Non-pigmented ciliary epithelial cell (primary cell): Measurements from ENCODE around the gene ASF1B.
A peak's percentile ranks its signal among the peaks of the same experiment; 100 is the strongest.

Source experiments
- DNase-seq: peaks from one replicate; pipeline ENCODE4 v3.0.0-alpha.2; 2010; ENCODE audit warnings: low read depth

Gene ASF1B

GRCh38 chr19:14085309-14085995, 50.9 kb downstream of the ASF1B start, which contains the start of gene C19orf67:
C19orf67 (minus strand) TSS chr19:14085783; CDS start chr19:14085627, 156 bp downstream.
- no peak for DNase-seq

DNA sequence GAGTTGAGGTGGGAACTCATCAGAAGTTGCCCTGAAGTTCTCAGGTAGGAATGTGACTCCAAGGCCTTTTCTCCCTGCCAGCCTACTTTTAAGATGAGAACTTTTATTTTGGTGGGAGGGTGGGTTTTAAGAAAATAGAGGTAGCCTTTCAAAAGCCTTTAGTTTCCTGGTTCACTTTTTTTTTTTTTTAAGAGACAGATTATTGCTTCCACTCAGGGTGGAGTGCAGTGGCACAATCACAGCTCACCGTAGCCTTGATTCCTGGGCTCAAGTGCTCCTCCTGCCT, 53.8 kb downstream of the ASF1B start:
- DNase-seq: no peak

DNA sequence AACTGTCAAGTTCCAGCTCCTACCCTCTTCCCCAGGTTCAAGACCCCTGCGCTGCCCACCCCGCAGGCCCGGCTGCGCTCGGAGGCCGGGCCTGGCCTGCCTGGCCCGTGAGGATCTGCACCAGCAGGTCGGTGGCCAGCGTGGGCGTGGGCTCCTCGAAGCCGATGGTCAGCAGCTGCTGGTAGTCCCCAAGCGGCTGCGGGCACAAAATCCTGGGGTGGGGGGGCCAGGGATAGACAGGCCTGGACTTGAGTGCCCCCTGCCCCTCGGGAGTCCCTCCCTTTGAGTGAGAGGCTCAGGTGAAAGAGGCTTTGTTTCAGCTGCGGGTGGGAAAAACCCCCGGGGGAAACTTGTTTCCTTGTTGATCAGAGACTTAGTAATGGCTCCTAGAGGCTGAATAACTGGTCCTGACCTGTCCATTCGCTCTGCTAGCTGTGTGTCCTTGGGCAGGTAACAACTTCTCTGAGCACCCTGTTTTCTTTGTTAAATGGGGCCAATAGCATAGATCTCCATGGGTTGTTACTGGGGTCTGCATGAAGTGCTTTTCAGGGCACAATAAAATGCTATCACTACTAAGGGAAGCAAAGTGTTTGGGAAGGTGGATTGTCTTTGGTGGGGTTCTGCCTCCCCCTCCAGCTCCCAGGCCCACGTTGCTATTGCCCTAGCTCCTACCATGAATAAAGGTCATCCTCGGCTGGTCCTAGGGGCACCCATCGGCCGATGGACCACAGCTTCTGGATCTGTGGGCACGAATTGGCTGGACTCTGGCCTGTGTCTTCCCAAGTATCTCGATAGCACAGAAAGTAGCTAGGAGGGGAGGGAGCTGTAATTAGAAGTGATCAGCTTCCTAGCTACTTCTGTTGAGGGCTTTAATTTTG, 54.4 kb downstream of the ASF1B start:
- DNase-seq: no peak

DNA sequence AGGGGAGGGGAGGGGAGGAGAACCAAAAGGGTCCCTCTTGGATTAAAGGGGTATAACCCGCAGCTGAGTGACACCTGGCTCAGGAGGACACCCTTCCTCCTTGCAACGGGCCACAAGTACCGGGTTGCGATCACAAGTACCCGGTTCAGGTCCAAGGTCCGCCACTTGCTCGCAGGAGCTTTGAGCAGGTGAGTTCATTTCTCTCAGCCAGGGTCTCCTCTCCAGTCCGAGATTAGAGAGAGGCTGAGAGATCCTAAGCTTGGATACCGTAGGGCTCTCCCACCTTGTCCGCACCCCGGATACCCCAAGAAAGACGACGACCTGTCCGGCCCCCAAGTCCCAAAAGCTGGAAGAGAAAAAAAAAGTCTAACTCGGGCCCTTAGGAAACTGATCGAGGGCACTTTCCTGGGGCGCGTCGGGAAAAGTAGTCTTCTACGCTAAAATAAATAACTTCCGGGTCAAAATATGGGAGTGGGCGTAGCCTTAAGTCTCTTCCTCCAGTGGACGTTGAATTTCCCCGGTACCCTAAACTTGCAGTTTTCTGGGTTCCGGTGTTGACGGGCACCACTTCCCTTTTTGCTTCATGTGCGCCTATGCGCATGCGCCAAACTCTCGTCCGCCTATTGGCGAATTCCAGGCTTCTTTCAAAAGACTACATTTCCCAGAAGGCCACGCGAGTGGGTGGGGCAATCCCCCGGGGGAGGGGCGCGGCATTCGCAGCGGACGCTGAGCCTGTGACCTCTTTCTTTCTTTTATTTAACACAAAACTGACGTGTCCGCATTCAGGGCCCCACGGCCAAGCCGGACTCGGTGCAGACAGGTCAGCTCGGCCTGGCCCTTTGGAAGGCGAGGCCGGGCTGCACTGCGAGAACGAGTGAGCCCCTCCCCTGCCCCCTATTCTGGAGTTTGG, 55.2 kb downstream of the ASF1B start:
- DNase-seq: peak; percentile 98

GRCh38 chr19:14078411-14078810, 58.0 kb downstream of the ASF1B start:
- DNase-seq: no peak

DNA sequence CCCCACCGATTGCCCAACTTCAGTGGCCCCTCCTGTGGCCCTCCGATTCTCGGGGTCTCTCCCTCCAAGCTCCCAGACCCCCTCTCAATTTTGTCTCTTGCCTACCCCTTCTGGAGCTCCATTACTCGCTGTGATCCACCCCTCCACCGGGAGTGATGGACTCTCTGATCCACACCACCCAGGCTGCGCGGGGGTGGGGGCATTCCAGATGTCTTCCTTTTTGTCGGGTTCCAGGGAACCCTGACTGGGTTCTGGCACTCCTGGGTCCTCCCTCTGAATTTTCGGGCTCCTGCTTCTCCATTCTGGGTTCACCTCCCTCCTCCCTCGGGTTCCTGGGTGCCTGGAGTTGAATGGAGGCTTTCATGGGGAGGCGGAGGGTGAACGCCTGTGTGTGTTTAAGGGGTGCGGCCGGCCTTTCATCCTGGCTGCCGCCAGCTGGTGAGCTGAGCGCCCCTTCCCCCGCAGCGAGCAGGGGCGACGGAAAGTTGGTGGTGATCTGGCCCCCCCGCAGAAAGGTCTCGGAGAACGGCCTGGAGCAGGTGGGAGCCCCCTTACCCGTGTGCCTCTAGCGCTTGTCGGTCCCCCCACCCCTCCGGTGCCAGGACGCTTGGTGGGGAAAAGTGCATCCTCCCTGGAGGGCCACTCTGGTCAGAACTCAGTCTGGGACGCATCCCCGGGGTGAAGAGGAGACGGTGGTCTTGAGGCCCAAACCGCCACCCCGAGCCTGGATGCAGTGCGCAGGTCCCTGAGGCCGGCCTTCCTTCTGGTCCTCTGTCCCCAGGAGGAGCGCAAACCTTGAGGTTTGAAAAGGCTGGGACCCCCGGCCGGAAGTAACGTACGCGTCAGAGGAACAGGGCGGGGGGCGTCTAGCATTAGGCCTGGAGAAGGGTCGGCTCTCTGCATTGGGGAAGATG, 62.2 kb downstream of the ASF1B start:
- DNase-seq: no peak

- DNase-seq: no peak
Observed at GRCh38 chr19:14073261-14073924, 63.0 kb downstream of the ASF1B start.

GRCh38 chr19:14072535-14073260, 63.7 kb downstream of the ASF1B start, which contains the start of gene MISP3:
MISP3 (plus strand) TSS chr19:14072786; CDS start chr19:14073310, 524 bp downstream.
- no peak for DNase-seq

DNA sequence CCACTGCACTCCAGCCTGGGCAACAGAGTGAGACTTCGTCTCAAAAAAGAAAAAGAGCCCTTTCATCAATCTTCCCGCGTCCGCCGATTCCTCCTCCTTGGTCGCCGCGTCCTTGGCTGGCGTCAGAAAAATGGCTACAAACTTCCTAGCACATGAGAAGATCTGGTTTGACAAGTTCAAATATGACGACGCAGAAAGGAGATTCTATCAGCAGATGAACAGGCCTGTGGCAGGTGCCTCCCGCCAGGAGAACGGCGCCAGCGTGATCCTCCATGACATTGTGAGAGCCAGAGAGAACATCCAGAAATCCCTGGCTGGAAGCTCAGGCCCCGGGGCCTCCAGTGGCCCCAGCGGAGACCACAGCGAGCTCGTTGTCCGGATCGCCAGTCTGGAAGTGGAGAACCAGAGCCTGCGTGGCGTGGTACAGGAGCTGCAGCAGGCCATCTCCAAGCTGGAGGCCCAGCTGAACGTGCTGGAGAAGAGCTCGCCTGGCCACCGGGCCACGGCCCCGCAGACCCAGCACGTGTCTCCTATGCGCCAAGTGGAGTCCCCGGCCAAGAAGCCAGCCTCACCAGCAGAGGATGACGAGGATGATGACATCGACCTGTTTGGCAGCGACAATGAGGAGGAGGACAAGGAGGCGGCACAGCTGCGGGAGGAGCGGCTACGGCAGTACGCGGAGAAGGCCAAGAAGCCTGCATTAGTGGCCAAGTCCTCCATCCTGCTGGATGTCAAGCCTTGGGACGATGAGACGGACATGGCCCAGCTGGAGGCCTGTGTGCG, 65.9 kb downstream of the ASF1B start:
- no peak for DNase-seq
